ENCODE measurements around the gene ZNF423.

ZNF423 gene

GRCh38 chr16:49605536-49606254, 250.2 kb downstream of the ZNF423 start:
- Mint-ChIP-seq H3K27me3 (ENCODE audit: low read depth, poor library complexity) (peaks cover 8% of the 10 kb centered on the region), H3K4me1 (peaks cover 87% of the 10 kb centered on the region), H3K27ac (no peak overlapping the region)

GRCh38 chr16:49604602-49605001, 251.3 kb downstream of the ZNF423 start:
- Mint-ChIP-seq H3K9me3 (peaks cover 4% of the 10 kb centered on the region), H3K27ac (no peak overlapping the region), H3K4me3 (no peak overlapping the region), H3K36me3 (ENCODE audit: low read depth) (peaks cover 9% of the 10 kb centered on the region), H3K27me3 (ENCODE audit: low read depth, poor library complexity) (peaks cover 10% of the 10 kb centered on the region), H3K4me1 (peaks cover 97% of the 10 kb centered on the region)
- DNase-seq, result no peak
- no peak for TF ChIP-seq CTCF (IDR thresholded peaks at IDR 0.05)

More at GRCh38 chr16:49605536-49606254, 250.2 kb downstream of the ZNF423 start:
- H3K36me3 Mint-ChIP-seq (ENCODE audit: low read depth), result peaks cover 15% of the 10 kb centered on the region
- DNase-seq, result no peak
- H3K4me3 Mint-ChIP-seq, result no peak overlapping the region
- no peak for TF ChIP-seq CTCF (IDR thresholded peaks at IDR 0.05)
- H3K9me3 Mint-ChIP-seq, result peaks cover 4% of the 10 kb centered on the region

- no peak for DNase-seq
- no peak for TF ChIP-seq CTCF (IDR thresholded peaks at IDR 0.05)
- H3K27me3 Mint-ChIP-seq (ENCODE audit: low read depth, poor library complexity), result peaks cover 10% of the 10 kb centered on the region
- H3K9me3 Mint-ChIP-seq, result no peaks in the 10 kb centered on the region
- peaks cover 97% of the 10 kb centered on the region for H3K4me1 Mint-ChIP-seq
- no peak overlapping the region for H3K27ac Mint-ChIP-seq
- peaks cover 4% of the 10 kb centered on the region for H3K36me3 Mint-ChIP-seq (ENCODE audit: low read depth)
- H3K4me3 Mint-ChIP-seq, result no peak overlapping the region
Measured at GRCh38 chr16:49603956-49604355, 252.0 kb downstream of the ZNF423 start.

- Mint-ChIP-seq H3K4me3 (no peak overlapping the region), H3K36me3 (ENCODE audit: low read depth) (peaks cover 4% of the 10 kb centered on the region), H3K27me3 (ENCODE audit: low read depth, poor library complexity) (peaks cover 10% of the 10 kb centered on the region), H3K9me3 (no peaks in the 10 kb centered on the region), H3K27ac (no peak overlapping the region), H3K4me1 (peaks cover 97% of the 10 kb centered on the region)
- TF ChIP-seq CTCF (IDR thresholded peaks at IDR 0.05), result no peak
- DNase-seq, result no peak
Measured at GRCh38 chr16:49602976-49603310, 253.0 kb downstream of the ZNF423 start.

GRCh38 chr16:49602201-49602975, 253.5 kb downstream of the ZNF423 start:
- peaks cover 10% of the 10 kb centered on the region for H3K27me3 Mint-ChIP-seq (ENCODE audit: low read depth, poor library complexity)
- H3K36me3 Mint-ChIP-seq (ENCODE audit: low read depth), result peaks cover 4% of the 10 kb centered on the region
- H3K9me3 Mint-ChIP-seq, result no peaks in the 10 kb centered on the region
- peak overlapping the region; percentile 20 for H3K4me3 Mint-ChIP-seq
- peaks cover 97% of the 10 kb centered on the region for H3K4me1 Mint-ChIP-seq
- peak; percentile 52 for DNase-seq
- peak overlapping the region; percentile 41 for H3K27ac Mint-ChIP-seq
- TF ChIP-seq CTCF (IDR thresholded peaks at IDR 0.05), result no peak

All from nephron progenitor cell (in vitro differentiated cells).